ENCODE data around the gene SYT6.
A peak's percentile ranks its signal among the peaks of the same experiment; 100 is the strongest.
"Not testable (repeated sequence)": the region's sequence is repeated elsewhere in the genome, so short reads cannot be mapped to it uniquely, and the experiment has no call there.

Gene SYT6

GRCh38 chr1:114063544-114063943 is 90.1 kb downstream of the SYT6 start:
- DNase-seq = no peak

DNA sequence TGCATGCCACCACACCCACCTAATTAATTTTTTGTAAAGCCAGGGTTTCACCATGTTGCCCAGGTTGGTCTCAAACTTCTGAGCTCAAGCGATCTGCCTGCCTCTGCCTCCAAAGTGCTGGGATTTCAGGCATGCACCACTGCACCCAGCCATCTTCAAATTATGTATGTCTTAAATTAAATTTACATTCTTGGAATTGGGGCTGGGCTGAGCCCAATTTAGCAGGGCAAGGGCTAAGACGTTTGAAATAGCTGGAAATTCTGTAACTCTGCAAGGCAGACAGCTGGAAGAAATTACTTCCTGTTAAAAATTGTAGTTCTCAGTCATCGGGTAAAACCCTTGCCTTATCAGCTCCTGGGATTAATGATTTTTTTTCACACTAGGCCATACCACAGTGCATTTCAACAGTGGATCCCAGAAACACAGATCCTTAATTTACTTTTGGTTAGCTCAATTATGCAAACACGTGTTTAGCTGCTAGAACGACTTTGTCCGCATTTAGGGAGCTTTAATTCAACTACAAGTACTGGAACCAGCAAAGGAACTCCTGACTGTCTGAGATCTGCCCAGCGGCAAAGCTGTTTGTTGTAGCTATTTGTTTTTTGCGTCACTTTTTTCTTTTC is 91.1 kb downstream of the SYT6 start:
- DNase-seq = no peak

DNA sequence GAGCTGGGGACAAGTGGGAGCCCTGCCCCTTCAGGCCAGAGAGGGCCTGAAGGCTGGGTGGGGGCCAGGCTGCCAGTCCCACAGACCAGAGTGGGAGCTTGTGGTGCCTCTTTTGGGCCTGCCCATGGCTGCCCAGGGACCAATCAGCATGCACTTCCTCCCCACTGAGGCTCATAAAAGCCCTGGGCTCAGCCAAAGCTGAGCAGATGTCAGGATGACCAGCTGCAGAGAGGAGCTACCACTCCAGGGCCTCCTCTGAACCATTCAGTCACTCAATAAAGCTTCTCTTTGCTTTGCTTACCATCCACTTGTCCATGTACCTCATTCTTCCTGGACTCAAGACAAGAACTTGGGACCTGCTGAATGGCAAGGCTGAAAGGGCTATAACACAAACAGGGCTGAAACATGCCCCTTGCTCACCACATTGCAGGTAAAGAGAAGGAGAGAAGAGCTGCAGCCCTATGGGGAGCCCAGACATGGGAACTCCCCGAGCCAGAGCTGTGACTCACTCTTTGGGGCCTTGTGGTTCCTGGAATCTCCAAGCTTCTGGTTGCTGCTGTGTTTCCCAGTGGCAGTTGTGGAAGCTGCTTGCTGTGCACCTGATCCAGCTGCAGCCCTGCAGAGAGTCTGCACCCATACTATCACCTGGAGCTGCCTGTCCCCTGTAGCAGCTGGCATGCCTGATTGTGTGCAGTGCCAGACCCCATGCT is 92.4 kb downstream of the SYT6 start:
- no peak for DNase-seq

DNA sequence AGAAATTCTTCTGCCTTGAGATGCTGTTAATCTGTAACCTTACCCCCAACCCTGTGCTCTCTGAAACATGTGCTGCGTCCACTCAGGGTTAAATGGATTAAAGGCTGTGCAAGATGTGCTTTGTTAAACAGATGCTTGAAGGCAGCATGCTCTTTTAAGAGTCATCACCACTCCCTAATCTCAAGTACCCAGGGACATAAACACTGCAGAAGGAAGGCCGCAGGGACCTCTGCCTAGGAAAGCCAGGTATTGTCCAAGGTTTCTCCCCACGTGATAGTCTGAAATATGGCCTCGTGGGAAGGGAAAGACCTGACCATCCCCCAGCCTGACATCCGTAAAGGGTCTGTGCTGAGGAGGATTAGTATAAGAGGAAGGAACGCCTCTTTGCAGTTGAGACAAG is 95.4 kb downstream of the SYT6 start:
- DNase-seq = not testable (repeated sequence)

- no peak for DNase-seq
Measured at GRCh38 chr1:114054148-114054547, 99.5 kb downstream of the SYT6 start.

GRCh38 chr1:114048232-114048631 is 105.4 kb downstream of the SYT6 start:
- DNase-seq = no peak

DNA sequence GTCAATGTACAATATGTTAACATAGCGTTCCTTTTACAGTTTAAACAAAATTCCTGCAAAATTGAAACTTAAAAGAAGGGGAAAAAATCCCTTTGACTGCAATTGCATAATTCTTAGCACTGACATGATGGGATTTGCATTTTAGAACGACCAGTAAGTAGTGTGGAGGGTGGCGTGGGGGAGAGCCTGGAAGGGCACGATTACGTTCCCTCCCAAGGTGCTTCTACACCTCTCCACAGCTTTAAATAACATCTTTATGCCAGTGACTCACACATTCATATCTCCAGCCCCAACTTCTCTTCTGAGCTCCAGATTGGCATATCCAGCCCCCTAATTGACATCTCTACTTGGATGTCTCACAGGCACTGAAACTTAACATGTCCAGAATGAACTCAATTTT is 110.1 kb downstream of the SYT6 start:
- DNase-seq = no peak

DNA sequence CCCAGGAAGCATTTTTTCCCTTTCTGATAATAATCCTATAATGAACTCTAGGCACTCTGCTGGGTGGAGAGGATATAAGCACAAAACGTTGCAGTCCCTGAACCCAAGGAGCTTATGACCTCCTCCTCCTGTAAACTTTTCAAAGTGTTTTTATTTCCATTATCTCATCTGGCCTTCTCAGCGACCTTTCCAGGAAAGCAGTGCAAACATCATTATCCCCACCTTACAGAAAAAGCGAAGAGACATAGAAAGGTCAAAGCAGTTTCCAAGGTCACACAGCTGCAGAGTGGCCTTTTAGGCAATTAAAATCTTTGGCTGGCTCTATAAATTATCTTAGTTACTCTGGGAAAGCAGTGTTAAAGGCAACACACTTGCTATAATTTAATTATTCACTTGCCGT is 110.6 kb downstream of the SYT6 start:
- no peak for DNase-seq

- peak; percentile 49 for DNase-seq
Measured at GRCh38 chr1:114040273-114041015, 113.2 kb downstream of the SYT6 start.

Measured in NK-92 treated with Interleukin-12 subunit alpha and Interleukin-12 subunit beta, amount 100 ng/mL, for 24 hours (cell line).